Measurements from ENCODE around the gene CYBRD1.
"Not testable (repeated sequence)": the region's sequence is repeated elsewhere in the genome, so short reads cannot be mapped to it uniquely, and the experiment has no call there.

Gene CYBRD1

GRCh38 chr2:171533331-171533730 lies 11.1 kb downstream of the CYBRD1 start:
- no peak for DNase-seq (ENCODE audit: low read depth)
- H3K4me3 ChIP-seq (ENCODE audit: low read depth, low read length), result no peak overlapping the region
- TF ChIP-seq CTCF (conservative IDR thresholded peaks at IDR 0.05; ENCODE audit: low read depth, low read length), result no peak

DNA sequence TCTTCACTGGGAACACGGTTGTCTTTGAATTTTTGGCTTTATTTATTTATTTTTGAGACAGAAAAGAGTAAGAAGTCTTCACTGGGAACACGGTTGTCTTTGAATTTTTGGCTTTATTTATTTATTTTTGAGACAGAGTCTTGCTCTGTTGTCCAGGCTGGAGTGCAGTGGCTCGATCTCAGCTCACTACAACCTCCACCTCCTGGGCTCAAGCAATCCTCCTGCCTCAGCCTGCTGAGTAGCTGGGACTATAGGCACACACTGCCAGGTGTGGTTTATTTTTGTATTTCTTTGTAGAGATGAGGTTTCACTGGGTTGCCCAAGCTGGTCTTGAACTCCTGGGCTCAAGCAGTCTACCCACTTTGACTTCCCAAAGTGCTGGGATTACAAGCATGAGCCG lies 13.3 kb downstream of the CYBRD1 start:
- DNase-seq (ENCODE audit: low read depth), result not testable (repeated sequence)

GRCh38 chr2:171540437-171540836 lies 18.2 kb downstream of the CYBRD1 start:
- DNase-seq (ENCODE audit: low read depth), result no peak
- TF ChIP-seq CTCF (conservative IDR thresholded peaks at IDR 0.05; ENCODE audit: low read depth, low read length), result no peak

More for the DNA sequence above, 13.3 kb downstream of the CYBRD1 start:
- not testable (repeated sequence) for H3K4me3 ChIP-seq (ENCODE audit: low read depth, low read length)

GRCh38 chr2:171541202-171541887 lies 19.1 kb downstream of the CYBRD1 start:
- H3K4me3 ChIP-seq (ENCODE audit: low read depth, low read length), result no peak overlapping the region
- no peak for DNase-seq (ENCODE audit: low read depth)
- TF ChIP-seq CTCF (conservative IDR thresholded peaks at IDR 0.05; ENCODE audit: low read depth, low read length), result peak; percentile 56

More at GRCh38 chr2:171540437-171540836, 18.2 kb downstream of the CYBRD1 start:
- H3K4me3 ChIP-seq (ENCODE audit: low read depth, low read length), result no peak overlapping the region

GRCh38 chr2:171545086-171545485 lies 22.8 kb downstream of the CYBRD1 start:
- no peak for DNase-seq (ENCODE audit: low read depth)
- H3K4me3 ChIP-seq (ENCODE audit: low read depth, low read length), result no peak overlapping the region
- no peak for TF ChIP-seq CTCF (conservative IDR thresholded peaks at IDR 0.05; ENCODE audit: low read depth, low read length)

- no peak overlapping the region for H3K4me3 ChIP-seq (ENCODE audit: low read depth, low read length)
- DNase-seq (ENCODE audit: low read depth), result no peak
- no peak for TF ChIP-seq CTCF (conservative IDR thresholded peaks at IDR 0.05; ENCODE audit: low read depth, low read length)
Measured at GRCh38 chr2:171547256-171547655, 25.0 kb downstream of the CYBRD1 start.

DNA sequence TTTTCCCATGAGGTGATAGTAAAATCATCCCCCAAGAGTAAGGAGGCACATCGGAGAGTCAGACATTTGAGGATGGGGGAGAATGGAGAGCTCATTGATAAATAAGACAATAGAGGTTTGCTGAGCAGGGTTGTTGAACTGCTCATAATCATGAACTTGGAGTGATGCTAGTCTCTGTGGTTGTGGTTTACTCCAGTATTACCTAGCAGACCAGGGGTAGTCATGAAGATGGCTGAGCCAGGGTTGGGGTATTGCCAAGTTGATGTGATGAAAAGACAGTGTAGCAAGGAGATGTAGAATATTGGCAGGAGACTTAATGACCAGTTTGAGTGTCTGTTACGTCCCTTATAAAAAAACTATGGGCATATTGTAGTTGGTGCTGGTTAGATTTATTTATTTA lies 25.4 kb downstream of the CYBRD1 start:
- H3K4me3 ChIP-seq (ENCODE audit: low read depth, low read length), result no peak overlapping the region
- no peak for TF ChIP-seq CTCF (conservative IDR thresholded peaks at IDR 0.05; ENCODE audit: low read depth, low read length)

More for the DNA sequence above, 25.4 kb downstream of the CYBRD1 start:
- DNase-seq (ENCODE audit: low read depth), result no peak

All from choroid plexus epithelial cell (primary cell).